Measurements from ENCODE around the gene GAK.

The GAK gene

GRCh38 chr4:905485-906338 lies 26.4 kb downstream of the GAK start:
- FAIRE-seq = no peak

GRCh38 chr4:903066-904046 lies 28.8 kb downstream of the GAK start:
- no peak for FAIRE-seq

GRCh38 chr4:901192-901910 lies 30.8 kb downstream of the GAK start:
- FAIRE-seq = no peak

GRCh38 chr4:900721-901120 lies 31.4 kb downstream of the GAK start:
- FAIRE-seq = no peak

GRCh38 chr4:900073-900472 lies 32.0 kb downstream of the GAK start:
- no peak for FAIRE-seq

DNA sequence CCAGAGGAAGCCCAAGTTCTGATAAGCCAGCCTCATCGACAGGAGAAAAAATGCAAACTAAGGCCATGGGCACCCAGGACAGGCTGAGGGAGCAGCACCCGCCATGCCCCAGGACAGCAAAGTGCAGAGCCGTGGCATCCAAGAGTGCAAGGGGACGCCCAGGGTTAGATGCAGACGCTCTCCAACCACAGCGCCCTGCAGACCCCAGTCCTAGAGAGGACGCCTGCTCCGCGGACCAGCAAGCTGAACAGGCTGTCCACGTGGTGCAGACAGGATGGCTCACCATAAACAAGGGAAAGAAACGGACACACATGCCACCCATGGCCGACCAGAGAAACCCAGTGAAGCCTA lies 32.6 kb downstream of the GAK start:
- no peak for FAIRE-seq

DNA sequence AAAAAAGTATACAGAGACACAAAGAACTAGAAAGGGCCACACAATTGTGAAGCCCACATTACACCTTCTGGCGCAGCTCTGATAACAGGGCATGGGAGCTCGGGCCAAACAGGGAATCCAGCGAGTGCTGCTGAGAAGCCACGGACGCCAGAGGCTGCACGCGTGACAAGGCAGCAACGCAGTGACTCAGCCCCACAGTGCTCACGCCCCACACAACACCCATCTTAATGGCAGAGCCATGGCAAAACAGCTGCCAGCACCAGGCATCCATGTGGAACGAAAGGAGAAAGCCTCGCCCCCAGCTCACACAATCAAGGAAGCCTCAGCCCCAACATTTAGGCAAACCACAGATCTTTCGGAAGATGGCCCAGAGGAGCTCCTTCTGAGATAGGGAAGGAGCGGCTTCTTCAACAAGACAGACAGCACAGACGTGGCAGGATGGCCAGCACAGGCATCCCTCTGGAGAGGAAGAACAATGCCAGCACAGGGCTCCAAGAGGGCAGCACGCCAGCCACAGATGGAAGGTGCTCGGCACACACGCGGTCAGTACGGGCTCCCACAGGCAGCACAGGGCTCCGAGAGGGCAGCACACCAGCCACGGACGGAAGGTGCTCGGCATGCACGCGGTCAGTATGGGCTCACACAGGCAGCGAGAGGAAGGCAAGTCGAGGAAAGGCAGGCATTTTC lies 33.1 kb downstream of the GAK start:
- no peak for FAIRE-seq

DNA sequence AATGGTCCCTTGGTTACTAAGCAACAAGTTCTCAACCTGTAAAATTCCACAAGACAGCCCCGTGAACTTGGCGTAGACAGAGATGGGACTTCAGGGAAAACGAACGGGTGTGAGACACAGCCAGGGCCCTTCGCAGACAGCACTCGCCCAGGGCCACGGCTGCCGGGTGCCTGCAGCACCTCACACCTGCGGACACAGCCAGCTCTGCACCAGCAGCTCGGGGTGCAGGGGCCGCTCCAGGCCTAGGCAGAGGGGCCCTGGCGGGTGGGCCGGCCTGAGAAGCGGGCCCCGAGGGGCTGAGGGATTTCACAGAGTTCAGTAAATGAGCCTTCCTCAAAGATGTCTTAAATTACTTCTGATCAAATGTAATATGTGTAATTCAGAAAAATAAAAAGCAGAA lies 34.0 kb downstream of the GAK start:
- no peak for FAIRE-seq

DNA sequence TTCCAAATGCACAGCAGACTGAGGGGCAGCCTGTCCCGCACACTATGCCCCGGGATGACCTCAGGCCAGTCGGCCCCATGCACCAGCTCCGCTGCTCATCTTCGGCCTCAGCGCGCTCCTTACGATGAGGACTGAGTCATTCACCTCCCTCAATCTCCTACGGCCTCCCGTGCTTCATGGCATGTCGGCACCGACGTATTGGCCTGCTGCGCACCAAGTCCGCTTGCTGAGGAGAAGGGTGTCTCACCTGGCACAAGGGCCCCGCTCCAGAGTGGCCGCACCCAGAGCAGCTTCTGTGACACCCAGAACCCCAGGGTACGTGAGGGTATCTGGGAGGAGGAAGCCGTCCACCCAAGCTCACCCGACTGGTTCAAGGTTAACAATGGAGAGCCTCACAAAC lies 35.5 kb downstream of the GAK start:
- no peak for FAIRE-seq

- no peak for FAIRE-seq
Measured at GRCh38 chr4:896216-896615, 35.9 kb downstream of the GAK start.

DNA sequence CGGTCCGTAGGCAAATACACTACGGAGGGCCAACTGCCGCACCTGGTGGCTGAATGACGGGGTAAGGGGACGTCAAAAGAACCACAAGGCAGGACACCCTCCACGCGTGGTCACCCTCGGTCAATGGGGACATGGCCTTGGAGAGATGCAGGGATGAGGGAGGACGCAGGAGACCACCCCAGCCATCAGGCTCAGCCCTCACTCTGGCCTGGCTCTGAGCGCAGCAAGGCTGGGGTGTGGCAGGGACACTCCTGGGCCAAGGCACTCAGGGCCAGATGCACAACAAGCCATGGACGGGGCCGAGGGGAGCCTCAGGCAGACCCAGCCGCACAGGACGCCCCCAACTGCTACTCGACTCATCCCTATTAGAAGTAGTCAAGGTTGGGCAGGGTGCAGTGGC lies 36.5 kb downstream of the GAK start:
- FAIRE-seq = no peak

DNA sequence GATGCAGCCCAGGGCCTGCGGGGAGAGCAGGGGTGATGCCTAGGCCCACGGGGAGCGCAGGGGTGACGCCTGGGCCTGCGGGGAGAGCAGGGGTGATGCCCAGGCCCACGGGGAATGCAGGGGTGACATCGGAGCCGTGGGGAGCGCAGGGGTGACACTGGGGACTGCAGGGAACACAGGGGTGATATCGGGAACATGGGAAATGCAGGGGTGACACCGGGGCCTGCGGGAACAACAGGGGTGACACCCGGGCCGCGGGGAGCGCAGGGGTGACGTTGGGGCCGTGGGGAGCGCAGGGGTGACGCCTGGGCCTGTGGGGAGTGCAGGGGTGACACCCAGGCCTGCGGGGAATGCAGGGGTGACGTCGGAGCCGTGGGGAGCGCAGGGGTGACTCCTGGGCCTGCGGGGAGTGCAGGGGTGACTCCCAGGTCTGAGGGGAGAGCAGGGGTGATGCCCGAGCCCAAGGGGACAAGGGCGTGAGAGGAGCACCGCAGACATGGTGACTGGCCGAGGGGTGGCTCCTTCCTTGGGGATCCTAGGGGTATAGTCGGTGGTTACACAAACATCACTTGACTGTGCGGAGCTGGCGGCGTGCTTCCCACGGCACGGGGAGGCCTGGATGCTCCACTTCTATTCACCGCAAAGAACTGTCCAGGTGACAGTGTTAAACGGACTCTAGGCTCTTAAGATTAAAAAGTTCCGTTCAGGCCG lies 38.0 kb downstream of the GAK start:
- no peak for FAIRE-seq

- FAIRE-seq = no peak
Measured at GRCh38 chr4:893276-893994, 38.7 kb downstream of the GAK start.

DNA sequence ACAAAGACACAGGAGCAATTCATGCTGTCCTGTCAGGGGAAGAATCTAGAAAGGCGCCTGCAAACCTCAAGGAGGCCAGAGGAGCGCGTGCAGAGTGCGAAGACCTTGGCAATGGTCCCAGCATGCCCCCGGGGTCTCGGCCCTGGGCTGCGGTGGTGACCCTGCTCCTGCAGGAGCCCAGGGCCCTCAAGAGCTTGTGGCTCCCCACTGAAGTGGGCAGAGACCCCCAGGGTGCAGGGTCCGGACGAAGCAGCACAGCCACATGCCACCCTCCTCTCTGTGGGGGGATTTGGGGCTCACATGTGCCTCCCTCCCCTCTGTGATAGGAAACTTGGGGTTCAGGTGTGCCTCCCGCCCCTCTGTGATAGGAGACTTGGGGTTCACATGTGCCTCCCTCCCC lies 39.3 kb downstream of the GAK start:
- no peak for FAIRE-seq

DNA sequence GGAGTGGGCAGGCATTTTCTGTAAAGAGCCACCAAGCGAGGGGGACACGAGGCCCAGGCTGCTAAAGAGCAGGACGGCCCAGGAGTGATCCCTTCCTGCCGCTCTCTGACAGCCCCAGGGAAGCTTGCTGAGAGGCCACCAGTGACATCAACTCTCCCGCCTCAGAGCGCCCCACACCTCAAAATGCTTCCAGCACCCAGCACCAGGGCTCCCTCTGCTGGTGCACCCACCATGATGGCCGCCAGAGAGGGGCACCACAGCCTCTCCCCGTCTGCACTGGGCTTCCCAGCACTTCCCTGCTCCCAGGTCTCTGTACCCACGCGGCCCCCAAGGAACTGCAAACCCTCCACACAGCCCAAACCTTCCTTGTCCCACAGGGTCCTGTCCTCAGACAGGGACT lies 40.4 kb downstream of the GAK start:
- no peak for FAIRE-seq

GRCh38 chr4:890036-890695 lies 42.0 kb downstream of the GAK start:
- no peak for FAIRE-seq

DNA sequence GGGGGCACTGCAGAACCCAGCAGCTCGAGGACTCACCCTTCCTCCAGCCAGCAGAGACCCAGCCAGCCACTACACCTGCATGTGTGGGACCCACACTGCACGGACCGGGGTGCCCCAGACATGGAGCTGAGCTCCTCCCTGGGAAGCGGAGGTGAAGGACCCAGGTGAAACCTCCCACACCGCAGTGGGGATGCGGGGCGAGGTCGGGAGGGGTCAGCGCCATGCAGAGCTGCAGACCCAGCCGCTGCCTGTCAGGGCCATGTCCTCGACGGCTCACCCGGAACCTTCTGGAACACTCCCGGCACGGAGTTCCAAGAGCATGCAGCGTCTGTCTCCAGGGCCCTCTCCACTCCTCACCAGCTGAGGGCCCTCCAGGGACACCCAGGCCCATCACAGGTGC lies 42.6 kb downstream of the GAK start:
- FAIRE-seq = no peak

GRCh38 chr4:888029-888428 lies 44.1 kb downstream of the GAK start:
- no peak for FAIRE-seq

- FAIRE-seq = no peak
Measured at GRCh38 chr4:887034-887763, 44.9 kb downstream of the GAK start.

DNA sequence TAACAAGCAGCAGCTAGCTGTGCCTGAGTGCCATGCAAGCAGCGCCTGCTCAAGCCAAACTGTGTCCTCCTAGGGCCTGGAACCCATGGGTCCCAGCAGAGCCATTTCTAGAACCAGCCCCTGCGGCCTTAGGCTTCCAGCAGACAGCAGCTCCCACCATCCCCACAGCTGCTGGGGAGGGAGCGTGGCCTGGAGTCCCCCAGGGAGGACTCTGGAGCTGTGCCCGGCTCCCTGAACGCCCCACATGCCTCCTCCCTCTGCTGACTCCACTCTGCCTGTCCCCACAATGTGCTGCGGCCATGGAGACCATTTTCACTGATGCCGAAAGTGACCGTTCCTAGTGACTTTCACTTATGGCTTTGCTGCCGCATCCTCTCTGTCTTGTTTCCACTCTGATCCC lies 45.9 kb downstream of the GAK start:
- no peak for FAIRE-seq
